Body of pancreas (tissue), 4 donors: Measurements from ENCODE around the gene CASP4.

ENCODE experiments used
- CTCF ChIP-seq, 7 experiments: fragments of 450-650 bp in 4 of 7; fragments of 200-600 bp in 3 of 7; sonication (generic) in 3 of 7; IDR thresholded peaks; one replicate each; pipeline ENCODE4 v1.5.1; 2016 to 2019; ENCODE audit warnings: antibody characterized with exemption in 7 of 7
- POLR2A ChIP-seq, 3 donors: fragments of 450-650 bp; IDR thresholded peaks; one replicate each; pipeline ENCODE4 v1.6.1; 2016; ENCODE audit warnings: antibody characterized with exemption in 3 of 3, mild to moderate bottlenecking in 2 of 3

DNA sequence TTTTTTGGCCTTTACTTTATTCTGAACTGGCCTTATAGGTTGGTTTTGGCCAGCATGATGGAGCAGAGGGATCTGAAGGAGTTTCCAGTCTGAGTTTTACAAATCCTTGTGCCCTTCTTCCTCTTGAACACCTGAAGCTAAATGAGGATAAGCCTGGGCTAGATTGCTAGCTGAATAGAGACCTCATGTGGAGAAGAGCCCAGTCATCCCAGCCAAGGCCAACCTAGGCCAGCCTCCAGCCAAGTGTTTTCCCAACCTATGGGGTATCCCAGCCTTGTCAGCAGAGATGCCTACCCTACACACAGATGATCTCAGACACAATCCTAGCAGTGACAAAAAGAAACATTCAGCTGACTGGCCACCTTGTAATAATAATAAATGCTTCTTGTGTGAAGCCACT, 69.1 kb downstream of the CASP4 start:
- no peak for TF ChIP-seq POLR2A (IDR thresholded peaks at IDR 0.05)
- TF ChIP-seq CTCF (IDR thresholded peaks at IDR 0.05): no peak
